Skeletal muscle cell (primary cell): Measurements from ENCODE around the gene CAPN12.
A peak's percentile ranks its signal among the peaks of the same experiment; 100 is the strongest.

ENCODE experiments used
- DNase-seq: peaks from one replicate; pipeline ENCODE4 v3.0.0-alpha.2; 2010; ENCODE audit warnings: low read depth
- H3K4me3 ChIP-seq: 2 replicates; pipeline ENCODE4 v1.5.1; 2011; ENCODE audit warnings: low read depth, mild to moderate bottlenecking, control low read depth, low read length, moderate library complexity

Gene CAPN12

DNA sequence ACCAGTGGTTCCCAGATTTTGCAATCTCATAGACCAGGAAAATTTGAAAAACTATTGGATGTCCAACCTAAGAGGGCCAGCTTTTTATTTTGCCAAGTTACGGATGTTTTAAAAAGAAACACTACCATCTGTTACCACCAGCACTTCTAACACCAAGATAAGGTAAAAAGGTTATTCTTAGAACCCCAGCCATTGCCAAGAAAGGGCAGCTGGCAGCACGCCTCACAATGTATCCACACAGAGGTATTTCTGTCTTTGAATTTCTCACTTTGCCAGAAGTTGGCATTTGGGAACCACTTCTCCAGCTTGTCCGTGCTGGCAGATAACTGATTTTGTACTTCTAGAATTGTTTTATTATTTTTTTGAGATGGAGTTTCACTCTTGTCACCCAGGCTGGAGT is 28.7 kb downstream of the CAPN12 start:
- no peak overlapping the region for H3K4me3 ChIP-seq
- no peak for DNase-seq

DNA sequence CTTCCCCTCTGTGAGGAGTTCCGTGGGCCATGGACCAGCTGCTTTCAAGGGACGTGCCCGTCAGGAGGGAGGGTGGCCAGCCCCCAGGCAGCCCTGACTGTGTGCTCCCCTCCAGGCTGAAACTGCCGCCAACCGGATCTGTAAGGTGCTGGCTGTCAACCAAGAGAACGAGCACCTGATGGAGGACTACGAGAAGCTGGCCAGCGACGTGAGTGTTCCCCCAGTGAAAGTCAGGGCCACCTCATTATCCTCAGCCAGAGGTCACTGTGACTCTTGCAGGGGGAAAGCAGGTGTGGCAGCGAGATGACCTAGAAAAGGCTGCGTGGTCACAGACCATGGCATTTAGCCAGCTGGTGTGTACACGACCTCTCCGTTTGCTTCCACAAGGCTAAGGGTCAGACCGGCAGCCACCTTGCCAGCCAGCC is 29.9 kb downstream of the CAPN12 start:
- DNase-seq: no peak
- no peak overlapping the region for H3K4me3 ChIP-seq

DNA sequence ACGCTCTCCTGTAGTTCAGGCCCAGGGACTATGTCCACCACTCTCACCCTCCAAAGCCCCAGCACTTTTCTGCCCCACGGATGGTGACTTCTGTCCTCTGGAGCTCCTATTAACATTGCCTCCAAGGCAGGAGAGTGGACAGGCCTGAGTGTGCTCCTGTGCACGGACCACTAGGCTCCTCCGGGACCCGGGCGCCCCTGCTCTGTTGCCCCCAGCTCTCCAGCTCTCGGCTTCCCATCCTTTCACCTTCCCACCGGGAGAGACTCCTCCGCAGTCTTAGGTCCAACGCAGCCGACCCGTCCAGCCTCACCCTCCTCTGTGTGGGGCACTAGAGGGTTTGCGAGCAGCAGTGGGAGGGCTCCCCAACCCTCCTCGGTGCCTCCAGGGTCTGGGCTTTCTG is 30.4 kb downstream of the CAPN12 start:
- H3K4me3 ChIP-seq: no peak overlapping the region
- DNase-seq: no peak

- DNase-seq: peak; percentile 30
- no peak overlapping the region for H3K4me3 ChIP-seq
Observed at GRCh38 chr19:38713227-38713649, 31.0 kb downstream of the CAPN12 start.

- DNase-seq: no peak
- no peak overlapping the region for H3K4me3 ChIP-seq
Observed at GRCh38 chr19:38712161-38712748, 32.0 kb downstream of the CAPN12 start.

GRCh38 chr19:38711726-38712153 is 32.5 kb downstream of the CAPN12 start:
- no peak overlapping the region for H3K4me3 ChIP-seq
- peak; percentile 70 for DNase-seq

- H3K4me3 ChIP-seq: no peak overlapping the region
- no peak for DNase-seq
Observed at GRCh38 chr19:38710928-38711725, 33.1 kb downstream of the CAPN12 start.

- no peak overlapping the region for H3K4me3 ChIP-seq
- DNase-seq: no peak
Observed at GRCh38 chr19:38710416-38710702, 33.9 kb downstream of the CAPN12 start.

DNA sequence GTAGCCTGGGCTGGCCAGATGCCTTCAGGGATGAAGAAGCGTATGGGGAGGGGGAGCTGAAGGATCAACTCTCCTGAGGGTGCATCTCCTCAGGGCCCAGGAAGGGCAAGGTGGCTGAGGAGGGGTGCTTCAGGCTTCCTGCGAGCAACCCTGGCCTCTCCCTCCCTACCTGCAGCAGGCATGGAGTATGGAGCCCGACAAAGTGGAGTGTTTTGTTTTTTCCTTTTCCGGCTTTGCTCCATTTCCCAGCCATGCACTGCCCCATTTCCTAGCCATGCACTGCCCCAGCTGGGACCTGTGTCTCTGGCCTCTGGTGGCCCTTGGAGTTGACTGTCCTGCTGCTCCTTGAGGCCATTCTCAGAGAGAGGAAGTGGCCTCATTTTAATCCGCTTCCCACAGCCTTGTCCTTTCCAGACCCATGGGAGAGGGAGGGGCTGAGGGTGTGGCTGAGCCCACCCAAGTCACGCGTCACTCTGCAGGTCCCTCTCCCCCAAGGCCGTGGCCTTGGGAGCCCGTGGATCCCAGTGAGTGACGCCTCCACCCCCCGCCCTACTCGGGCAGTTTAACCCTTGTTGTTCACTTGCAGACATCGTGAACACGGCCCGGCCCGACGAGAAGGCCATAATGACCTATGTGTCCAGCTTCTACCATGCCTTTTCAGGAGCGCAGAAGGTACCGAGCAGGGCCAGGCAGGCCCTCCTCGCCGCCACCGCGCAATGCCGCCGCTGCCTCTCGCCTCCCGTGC is 34.4 kb downstream of the CAPN12 start:
- no peak for DNase-seq
- H3K4me3 ChIP-seq: no peak overlapping the region

DNA sequence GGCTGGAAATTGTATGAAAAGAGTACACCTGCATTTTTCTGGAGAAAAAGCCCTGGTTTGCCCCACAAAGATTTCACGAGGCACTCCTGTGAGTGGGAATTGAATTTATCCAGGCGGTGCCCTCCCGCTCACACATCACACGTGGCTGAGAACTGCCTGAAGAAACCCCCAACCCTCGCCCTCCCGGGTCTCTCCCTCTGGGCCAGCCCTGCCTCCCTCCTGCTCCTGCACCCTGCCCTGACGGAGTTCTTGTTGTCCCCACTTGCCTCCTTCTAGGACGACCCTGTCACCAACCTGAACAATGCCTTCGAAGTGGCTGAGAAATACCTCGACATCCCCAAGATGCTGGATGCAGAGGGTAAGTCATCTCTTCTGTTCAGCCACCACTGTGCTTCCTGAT is 35.2 kb downstream of the CAPN12 start:
- no peak for DNase-seq

DNA sequence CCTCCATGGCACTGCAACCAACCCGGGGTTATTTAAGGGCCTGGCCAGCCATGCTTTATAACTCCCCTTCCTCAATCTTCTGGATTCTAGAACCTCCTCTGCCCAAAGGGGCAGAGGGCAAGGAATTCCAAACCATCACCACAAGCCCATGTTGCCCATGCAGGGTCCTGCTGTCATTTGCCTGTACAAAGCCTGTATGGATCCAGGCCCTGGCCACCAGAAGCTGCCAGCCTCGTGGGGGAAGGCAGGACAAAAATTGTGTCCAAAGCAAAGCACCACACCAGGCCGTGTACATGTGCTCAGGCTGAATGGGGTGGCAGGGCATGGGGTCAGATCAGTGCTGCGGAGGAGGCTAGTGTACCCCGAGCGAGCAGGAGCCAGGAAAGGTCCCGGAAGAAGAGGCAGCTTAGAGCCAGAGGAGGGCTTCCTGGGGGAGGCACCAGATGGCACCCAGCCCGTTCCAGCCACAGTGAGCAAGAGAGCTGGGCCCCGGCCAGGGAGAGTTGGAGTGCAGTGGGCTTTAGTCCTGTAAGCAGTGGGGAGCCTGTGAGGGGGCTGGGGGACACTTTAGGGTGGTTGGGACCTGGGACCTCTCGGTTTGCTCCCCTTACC is 35.8 kb downstream of the CAPN12 start:
- no peak overlapping the region for H3K4me3 ChIP-seq
- DNase-seq: no peak

More for the DNA sequence above, 35.2 kb downstream of the CAPN12 start:
- H3K4me3 ChIP-seq: no peak overlapping the region

DNA sequence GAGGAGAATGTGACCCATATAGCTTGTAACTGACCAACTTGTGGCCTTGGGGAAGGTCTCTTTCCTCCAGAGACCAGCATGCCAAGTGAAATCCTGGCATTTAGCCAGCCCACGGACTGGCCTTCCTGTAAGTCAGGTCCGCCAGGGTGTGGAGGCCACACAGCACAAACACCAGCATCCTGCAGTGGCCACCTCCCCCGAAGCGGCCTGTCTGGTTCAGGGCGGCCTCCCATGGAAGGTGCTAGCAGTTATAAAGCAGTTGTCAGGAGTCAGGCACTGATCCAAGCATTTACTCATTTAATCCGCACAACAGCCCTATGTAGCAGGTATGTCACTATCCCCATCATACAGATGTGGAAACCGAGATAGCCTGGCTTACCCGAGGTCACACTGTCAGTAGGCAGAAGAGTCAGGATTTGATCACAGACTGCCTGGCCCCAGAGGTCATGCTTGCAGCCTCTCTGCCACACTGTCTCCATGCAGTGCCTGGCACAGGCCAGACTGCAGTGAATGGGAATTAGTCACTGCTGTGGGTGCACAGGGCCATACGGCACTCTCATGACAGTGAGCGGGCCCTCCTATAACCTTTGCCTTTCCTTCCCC is 36.7 kb downstream of the CAPN12 start:
- no peak overlapping the region for H3K4me3 ChIP-seq
- DNase-seq: no peak

- DNase-seq: no peak
- H3K4me3 ChIP-seq: no peak overlapping the region
Observed at GRCh38 chr19:38706792-38707511, 37.3 kb downstream of the CAPN12 start.

GRCh38 chr19:38705197-38706019 is 38.9 kb downstream of the CAPN12 start:
- DNase-seq: no peak
- H3K4me3 ChIP-seq: no peak overlapping the region

GRCh38 chr19:38704488-38705026 is 39.7 kb downstream of the CAPN12 start:
- no peak overlapping the region for H3K4me3 ChIP-seq
- DNase-seq: no peak

DNA sequence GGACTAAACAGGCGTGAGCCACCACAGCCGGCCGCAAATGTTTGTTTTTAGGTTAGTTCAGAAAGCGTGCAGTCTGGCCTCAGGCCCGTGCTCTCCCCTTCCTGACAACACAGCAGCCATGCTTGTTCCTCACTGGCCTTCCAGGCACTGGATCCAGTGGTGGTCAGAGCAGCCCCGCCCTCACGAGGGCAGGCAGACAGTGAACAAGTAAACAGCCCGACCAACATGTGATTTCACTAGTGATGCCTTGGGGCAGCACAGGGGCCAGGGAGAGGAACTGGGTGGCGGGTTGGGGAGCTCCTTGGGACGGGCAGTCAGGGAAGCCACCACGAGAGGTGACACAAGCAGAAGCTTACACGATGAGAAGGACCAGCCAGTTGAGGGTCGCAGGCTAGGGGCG is 40.8 kb downstream of the CAPN12 start:
- H3K4me3 ChIP-seq: no peak overlapping the region
- DNase-seq: no peak

- DNase-seq: no peak
Observed at GRCh38 chr19:38702278-38702677, 42.0 kb downstream of the CAPN12 start.

GRCh38 chr19:38701455-38702063 is 42.7 kb downstream of the CAPN12 start:
- H3K4me3 ChIP-seq: no peak overlapping the region
- no peak for DNase-seq

More at GRCh38 chr19:38702278-38702677, 42.0 kb downstream of the CAPN12 start:
- no peak overlapping the region for H3K4me3 ChIP-seq
